Right renal cortex interstitium (tissue), 3 donors: ENCODE measurements around the gene GALNT18. TPM values are rescaled to one million over a fixed set of nuclear protein-coding genes. Genes with fewer than 3 reads are reported as not detected.

ENCODE experiments used
- DNase-seq, 3 donors: peaks; one replicate each; pipeline ENCODE4 v3.0.0-alpha.2; 2013; ENCODE audit warnings: low read depth in 3 of 3, low spot score in 2 of 3
- polyA plus RNA-seq, 3 donors: library from polyadenylated mRNA; unstranded; fragments of 120-200 nt; gene quantifications; one replicate each; pipeline ENCODE4 v1.2.1, GENCODE V29; 2013; ENCODE audit not compliant: insufficient read length in 3 of 3

The GALNT18 gene
- polyA plus RNA-seq, 3 donors: 25.5 to 28.8 (median 25.7) TPM

DNA sequence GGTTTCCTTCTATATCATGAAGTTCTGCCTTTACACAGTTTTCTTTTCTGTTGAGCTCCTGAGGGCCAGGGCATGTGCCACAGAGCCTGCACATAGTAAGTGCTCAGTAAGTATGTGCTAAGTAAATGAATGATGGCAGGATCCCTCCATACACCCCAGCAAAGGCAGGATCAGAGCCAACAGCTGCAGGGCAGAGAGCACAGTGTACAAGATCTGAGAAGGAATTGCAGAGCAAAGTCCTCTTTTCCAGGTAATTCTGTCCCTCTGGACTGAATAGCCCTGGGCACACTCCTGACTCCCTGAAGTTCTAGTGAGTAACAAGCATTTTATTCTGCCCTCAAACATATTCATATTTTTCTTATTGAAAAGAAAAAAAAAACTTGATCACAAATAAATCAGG is 117.7 kb downstream of the GALNT18 start:
- DNase-seq: no peak

DNA sequence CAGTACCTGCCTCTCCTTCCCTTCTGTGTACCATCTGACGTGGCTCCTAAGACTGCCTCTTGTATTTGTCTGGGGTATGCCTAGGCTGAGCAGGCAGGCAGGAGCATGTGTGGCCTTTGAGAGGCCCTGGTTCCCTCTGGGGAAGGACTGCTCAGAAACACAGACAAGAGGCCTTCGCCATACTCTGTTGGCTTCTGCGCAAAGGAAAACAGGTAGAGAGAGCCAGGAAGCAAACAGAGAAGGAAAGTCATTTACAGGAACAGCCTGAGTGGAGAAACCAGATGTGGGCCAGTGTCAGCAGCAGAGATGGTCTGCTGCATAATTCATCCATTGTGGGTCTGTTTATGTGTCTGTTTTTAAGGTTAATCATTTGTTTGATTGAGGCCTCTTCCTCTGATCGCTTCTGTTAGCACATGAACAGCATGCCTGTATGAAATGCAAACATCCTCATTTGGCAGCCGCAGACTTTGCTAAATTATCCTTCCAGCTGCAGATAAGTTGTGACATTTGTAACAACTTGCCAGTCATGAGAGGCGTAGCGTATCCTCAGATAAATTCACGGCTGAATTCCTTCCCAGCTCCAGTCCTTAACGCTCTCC is 119.4 kb downstream of the GALNT18 start:
- no peak for DNase-seq

- no peak for DNase-seq
Measured at GRCh38 chr11:11501546-11502262, 120.1 kb downstream of the GALNT18 start.

- DNase-seq: no peak
Measured at GRCh38 chr11:11500744-11501487, 120.9 kb downstream of the GALNT18 start.

- no peak for DNase-seq
Measured at GRCh38 chr11:11499300-11499699, 122.5 kb downstream of the GALNT18 start.

DNA sequence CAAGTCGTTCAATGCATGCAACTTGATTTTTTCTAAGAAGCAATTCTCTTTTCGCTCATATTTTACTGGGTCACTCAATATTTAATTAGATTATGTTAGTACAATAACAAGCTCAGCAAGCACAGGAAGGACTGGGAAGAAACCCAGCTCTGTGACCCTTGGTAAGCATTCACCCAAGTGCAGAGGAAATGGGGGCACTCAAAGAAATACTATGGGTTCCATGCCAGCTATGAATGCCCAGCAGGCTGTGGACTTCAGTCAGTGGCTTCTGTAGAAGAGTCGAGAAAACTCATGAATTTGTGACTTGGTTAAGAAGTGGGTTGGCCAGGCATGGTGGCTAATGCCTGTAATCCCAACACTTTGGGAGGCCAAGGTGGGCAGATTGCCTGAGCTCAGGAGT is 123.6 kb downstream of the GALNT18 start:
- DNase-seq: no peak

DNA sequence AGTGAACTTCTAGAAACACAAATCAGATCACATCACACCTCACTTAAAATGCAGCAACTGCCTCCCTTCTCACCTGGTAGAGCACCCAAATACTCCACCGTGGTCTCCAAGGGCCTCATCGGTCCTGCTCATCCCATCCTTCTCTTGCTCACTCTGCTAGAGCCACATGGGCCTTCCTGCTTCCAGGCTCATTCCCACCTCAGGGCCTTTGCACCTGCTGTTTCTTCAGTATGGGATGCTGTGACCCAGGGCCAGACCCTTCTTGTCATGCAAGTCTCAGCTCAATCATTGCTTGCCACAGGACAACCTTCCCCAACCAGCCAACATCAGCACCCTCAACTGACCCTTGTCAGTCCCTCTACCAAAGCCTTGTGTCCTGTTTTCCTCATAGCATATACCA is 124.9 kb downstream of the GALNT18 start:
- DNase-seq: no peak

DNA sequence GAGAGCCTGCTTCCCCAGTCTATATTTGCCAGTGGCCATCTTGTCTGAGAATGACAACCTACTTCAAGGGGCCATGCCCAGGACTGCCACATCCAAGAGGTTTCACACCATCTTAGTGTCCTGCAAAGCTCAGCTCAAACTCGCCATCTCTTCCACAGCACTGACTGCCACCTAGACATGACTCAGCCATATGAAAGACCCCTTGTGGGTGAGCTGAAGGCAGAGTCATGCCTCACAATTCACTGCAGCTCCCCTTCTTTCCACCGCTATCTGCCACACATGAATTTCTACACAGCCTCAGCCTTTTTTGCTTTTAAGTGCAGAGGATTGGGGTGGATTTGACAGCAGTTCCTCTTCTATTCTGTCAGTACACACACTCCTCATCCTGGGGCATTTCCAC is 127.5 kb downstream of the GALNT18 start:
- no peak for DNase-seq

- DNase-seq: no peak
Measured at GRCh38 chr11:11493698-11494097, 128.1 kb downstream of the GALNT18 start.

DNA sequence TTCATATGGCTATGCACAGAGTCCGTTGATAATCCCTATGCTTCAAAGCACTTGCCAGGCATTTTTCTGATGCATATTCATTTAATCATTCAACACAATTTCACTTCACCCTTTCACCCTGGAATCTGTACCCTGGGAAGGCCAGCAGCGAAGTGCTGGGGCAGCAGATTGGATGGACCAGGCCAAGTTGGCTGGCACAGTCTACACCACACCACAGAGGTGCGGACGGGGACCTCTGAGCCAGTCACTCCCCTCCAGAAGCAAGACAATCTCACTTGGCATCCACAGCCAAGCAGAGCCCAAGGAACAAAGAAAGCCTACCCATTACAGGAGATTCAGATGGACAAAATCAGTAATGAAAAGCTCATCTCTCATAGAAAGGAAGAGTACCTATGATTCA is 130.2 kb downstream of the GALNT18 start:
- no peak for DNase-seq

GRCh38 chr11:11491014-11491413 is 130.8 kb downstream of the GALNT18 start:
- DNase-seq: no peak

- DNase-seq: no peak
Measured at GRCh38 chr11:11486423-11486822, 135.4 kb downstream of the GALNT18 start.

GRCh38 chr11:11486002-11486401 is 135.8 kb downstream of the GALNT18 start:
- no peak for DNase-seq

GRCh38 chr11:11483627-11484026 is 138.2 kb downstream of the GALNT18 start:
- DNase-seq: no peak

DNA sequence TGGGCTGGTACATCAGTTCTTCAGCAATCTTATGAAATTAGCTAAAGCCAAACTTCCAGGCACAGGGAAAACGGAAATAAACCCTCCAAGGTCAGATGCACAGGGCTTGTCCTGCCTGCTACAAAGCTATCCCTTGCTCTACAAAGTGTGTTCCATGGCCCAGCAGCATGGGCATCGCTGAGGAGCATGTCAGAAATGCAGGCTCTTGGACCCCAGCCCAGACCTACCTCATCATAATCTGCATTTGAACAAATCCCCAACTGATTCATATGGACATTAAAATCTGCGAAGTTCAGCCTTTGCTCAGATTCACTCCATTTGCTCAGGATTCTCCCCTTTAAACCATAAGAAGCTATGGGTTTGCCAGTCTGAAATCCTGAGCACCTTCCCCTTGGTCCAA is 139.1 kb downstream of the GALNT18 start:
- no peak for DNase-seq

DNA sequence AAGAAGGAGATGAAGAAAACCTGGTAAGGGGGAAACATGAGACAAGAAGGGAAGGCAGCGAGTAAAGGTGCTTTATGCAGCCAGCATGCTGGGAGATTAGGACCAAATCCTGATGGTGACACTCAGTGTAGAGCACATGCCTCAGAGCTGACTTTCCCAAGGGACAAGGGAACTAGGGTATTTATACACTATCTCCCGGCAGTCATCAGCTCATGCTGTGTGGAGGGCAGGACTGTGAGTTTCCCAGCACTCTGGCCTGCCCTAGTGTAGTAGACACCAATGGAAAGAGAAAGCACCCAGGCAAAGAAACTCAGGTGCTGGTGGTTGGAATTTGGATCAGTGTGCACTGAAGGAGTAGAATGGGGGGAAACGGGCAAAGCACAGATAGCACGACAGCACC is 140.4 kb downstream of the GALNT18 start:
- no peak for DNase-seq

- DNase-seq: no peak
Measured at GRCh38 chr11:11480971-11481370, 140.8 kb downstream of the GALNT18 start.

GRCh38 chr11:11478687-11479086 is 143.1 kb downstream of the GALNT18 start:
- DNase-seq: no peak

DNA sequence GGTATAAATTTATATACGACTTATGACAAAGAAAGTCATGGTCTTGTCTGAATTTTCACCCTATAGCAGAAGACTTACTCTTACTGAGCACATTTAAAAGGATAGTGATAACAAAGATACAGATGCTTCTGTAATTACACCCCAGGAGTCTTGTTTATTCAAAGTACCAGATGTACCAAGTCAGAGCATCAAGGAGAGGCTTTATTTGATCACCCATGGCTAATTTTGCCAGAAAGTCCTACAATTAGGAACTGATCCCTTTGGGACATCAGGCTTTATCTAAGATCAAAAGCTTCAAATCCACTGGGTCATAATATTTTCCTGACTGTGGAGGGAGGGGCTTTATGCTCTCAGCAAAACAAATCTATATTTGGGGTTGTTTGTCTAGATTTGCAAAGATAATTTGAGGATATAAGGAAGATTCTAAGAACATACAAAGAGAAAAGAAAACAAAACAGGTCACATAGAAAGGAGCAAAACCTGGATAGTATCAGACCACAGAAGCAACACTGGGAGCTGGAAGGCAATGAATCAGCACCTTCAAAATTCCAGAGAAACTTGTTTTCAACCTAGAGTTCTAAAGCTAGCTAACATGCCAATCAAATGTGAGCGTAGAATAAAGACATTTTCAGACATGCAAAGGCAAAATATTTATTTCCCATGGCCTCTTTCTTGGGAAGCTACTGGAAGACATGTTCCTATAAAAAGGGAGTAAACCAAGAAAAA is 143.9 kb downstream of the GALNT18 start:
- no peak for DNase-seq

GRCh38 chr11:11476971-11477645 is 144.7 kb downstream of the GALNT18 start:
- DNase-seq: no peak

DNA sequence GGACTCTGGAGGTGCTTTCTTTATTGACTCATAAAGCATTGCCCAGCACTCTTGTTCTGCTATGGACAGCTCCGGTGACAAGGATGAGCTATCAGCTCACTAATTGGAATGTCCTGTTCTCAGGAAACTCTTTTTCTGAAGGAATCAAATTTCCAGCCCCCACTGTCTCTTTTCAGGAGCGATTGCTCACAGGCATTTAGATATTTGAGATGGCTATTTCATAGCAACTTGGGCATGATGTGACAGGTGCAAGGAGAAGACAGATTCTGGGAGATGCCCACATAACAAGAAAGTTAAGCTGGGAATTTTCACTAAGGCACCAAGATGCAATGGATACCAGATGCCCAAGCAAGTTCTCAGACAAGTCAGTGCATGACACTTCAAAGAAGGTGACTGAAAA is 145.3 kb downstream of the GALNT18 start:
- DNase-seq: peak in 1 of 3 donors; percentile 47
